GM12873 (cell line): ENCODE measurements around the gene TMEM175.

Experiments
- TF ChIP-seq, protein P1 (sequence below): IDR thresholded peaks from 2 replicates; pipeline ENCODE4 v1.5.1; 2012; ENCODE audit warnings: low read depth, mild to moderate bottlenecking, moderate library complexity, low read length, control low read depth; ENCODE audit not compliant: insufficient read depth; ENCODE audit errors: missing control alignments

The TMEM175 gene

GRCh38 chr4:1004071-1004418 lies 71.8 kb downstream of the TMEM175 start:
- TF ChIP-seq, protein P1, sequence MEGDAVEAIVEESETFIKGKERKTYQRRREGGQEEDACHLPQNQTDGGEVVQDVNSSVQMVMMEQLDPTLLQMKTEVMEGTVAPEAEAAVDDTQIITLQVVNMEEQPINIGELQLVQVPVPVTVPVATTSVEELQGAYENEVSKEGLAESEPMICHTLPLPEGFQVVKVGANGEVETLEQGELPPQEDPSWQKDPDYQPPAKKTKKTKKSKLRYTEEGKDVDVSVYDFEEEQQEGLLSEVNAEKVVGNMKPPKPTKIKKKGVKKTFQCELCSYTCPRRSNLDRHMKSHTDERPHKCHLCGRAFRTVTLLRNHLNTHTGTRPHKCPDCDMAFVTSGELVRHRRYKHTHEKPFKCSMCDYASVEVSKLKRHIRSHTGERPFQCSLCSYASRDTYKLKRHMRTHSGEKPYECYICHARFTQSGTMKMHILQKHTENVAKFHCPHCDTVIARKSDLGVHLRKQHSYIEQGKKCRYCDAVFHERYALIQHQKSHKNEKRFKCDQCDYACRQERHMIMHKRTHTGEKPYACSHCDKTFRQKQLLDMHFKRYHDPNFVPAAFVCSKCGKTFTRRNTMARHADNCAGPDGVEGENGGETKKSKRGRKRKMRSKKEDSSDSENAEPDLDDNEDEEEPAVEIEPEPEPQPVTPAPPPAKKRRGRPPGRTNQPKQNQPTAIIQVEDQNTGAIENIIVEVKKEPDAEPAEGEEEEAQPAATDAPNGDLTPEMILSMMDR = no peak

DNA sequence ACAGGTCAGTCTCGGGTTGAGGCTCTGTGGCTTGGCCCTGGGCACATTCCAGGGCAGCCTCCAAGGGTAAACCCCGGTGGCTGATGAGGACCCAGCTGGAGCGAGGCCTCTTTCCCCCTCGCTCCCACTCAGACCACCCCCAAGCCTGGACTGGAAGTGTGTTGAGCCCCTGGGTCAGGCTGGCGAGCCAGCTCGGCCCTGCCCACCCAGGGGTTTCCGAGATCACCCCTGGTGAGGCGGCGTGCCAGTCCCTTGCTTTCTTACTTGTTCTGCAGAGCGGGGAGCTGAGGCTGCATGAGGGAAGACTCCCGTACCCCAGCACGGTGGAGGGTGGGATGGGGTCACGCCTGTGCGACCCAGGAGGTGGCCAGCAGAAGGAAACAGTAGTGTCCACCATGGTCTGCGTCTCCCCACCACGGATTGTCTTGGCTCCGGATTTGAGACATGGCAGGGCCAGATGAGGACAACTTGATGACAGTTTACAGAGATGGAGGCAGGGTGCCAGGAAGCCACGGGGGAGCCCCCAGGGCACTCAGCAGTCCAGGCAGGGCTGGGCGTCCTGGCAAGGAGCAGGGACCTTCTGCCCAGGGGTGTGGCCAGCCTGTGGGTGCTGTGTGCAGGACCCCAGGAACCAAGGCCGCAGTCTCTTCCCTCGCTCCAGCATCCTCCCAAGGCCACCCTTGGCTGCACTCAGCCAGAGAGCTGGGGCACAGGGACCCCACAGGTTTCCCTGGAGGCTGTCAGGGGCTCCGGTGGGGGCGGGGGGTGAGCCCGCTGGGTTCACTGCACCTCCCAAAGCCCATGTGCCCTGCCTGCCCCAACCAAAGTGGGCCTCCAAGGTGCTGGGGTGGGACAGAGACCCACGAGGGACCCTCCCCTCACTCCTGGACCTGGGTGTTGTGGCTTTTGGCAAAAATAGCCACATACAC lies 72.6 kb downstream of the TMEM175 start:
- TF ChIP-seq, protein P1 = no peak

GRCh38 chr4:1006856-1007255 lies 74.6 kb downstream of the TMEM175 start:
- TF ChIP-seq, protein P1 = no peak
